GM18907 (cell line): ENCODE results near the gene NSUN4.

Source experiments
- ATAC-seq: cut with Tn5 transposase; IDR thresholded peaks from one replicate; pipeline ENCODE4 v1.9.1; 2021; ENCODE audit warnings: mild to moderate bottlenecking, moderate library complexity; ENCODE audit not compliant: unreplicated experiment

NSUN4 gene

DNA sequence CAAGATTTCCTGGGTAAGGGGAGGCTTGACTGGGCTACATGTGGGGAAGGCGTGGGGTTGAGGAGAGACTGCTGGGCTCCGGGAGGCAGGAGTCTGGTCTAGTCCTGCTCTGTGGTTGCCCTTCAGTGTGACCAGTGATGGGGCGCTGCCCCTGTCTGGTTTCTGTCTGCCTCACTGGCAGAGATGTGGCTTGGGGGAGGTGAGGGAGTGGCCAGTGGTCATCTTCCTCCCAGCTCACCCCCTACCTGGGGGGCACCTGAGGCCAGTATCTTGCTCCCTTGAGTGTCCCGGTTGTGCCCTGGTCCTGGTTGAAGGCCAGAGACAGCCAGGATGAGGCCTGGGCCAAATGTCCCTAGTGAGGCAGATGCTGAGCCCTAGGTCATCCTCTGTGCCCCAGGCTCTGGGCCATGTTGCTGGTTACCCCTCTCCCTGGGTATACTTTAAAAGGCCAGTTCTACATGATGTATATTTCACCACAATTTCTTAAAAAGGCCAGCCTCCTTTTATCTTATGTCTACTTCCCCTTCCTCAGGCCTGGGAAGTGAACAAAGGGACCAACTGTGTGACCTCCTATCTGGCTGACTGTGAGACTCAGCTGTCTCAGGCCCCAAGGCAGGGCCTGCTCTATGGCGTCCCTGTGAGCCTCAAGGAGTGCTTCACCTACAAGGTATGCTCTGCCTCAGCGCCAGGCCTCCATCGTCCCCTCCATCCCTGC is 64.0 kb downstream of the NSUN4 start:
- no peak for ATAC-seq

DNA sequence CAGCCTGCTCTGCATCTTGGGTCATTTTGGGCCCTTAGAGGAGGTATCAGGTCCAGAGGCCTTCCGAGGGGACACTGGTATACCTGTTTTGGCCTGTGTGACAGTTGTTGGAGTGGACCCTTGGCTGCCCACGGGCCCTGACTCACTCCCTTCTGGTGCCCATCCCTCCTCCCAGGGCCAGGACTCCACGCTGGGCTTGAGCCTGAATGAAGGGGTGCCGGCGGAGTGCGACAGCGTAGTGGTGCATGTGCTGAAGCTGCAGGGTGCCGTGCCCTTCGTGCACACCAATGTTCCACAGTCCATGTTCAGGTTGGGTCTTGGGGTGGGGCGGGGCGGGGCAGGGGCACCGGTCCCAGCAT is 64.6 kb downstream of the NSUN4 start:
- no peak for ATAC-seq

DNA sequence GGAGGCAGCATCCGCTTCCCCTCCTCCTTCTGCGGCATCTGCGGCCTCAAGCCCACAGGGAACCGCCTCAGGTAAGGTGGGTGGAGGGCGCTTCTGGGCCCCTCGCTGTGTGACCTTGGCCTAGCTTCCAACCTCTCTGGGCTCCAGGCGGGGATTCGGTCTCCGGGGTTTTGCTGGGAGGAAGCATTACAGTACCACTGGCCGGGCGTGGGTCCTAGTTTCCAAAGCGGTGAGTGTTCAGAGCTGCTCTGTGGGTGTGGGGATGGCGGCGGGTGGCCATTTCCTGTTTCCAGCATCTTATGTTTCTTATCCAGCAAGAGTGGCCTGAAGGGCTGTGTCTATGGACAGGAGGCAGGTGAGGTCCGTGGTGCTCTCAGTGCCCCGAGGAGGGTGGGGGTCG is 65.1 kb downstream of the NSUN4 start:
- ATAC-seq: no peak

DNA sequence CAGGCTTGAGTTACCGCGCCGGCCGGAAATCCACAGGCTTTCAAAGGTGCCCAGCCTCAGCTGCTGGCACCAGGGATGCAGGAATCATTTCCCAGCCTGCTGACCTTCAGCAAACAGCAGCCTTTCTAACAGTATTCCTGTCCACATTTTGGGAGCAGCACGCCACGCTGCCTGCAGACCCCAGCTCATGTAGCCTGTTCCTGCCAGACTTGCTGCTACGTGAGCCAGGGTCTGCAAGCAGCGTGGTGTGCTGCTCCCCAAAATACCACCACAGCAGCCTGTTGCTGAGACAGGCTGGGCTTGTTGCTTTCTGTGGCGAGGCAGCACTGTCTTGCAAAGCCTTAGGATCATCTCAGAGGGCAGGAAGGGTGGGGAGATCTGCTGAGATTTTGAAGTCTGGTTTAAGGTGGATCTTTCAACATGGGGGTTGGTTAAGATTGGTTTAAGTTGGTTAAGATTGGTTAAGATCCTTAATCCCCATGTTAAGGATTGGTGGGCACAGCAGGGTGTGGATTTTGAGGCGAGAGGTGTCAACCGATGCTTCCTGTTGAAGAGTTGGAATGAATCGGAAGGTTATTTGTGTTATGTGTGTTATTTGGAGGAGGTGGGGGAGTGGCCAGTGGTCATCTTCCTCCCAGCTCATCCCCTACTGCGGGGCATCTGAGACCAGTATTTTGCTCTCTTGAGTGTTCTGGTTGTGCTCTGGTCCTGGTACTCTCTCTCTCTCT is 66.4 kb downstream of the NSUN4 start:
- ATAC-seq: no peak

DNA sequence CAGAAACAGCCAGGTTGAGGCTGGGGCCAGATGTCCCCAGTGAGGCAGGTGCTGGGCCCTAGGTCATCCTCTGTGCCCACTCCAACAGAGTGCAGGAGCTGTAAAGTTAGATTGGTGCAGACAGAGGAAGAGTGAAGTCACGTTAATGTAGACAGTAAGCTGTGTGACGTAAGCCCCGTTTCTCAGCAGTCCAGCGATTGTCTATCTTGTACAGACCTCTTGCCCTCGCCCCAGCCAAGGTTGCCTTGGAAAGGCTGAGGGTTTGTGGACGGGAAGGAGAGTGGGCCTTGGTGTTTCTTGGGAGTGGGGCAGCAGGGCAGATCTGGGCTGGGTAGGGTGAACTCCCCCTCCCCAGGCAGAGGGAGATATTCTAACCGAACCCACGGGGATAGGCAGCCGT is 67.0 kb downstream of the NSUN4 start:
- ATAC-seq: no peak

DNA sequence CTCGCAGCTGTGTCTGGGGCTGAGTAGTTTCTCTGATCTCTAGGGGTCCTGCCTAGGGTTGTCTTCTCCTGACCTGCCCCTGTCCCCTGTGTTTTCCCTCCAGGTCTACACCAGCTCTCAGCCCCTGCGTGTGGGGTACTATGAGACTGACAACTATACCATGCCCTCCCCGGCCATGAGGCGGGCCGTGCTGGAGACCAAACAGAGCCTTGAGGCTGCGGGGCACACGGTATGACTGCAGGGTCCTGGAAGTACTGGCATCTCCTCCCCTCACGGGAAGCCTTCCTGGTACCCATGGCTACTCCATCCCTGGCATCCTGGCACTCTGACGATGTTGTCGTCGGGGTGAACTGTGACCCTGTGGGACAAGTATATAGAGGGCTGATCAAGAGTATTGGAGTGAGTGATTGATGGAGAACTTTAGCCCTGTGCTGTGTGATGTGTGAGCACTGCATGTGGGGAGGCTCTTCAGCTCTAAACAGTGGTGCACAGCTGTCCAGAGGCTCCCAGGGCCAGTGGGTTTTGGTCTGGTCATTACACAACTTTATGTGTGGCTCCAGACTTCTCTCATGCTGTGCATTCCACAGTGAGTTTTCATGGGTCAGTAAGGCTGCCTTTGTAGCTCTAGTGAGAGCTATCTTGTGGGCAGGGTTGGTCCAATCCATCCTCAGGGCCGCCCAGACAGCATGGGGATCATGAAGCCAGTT is 67.9 kb downstream of the NSUN4 start:
- no peak for ATAC-seq

DNA sequence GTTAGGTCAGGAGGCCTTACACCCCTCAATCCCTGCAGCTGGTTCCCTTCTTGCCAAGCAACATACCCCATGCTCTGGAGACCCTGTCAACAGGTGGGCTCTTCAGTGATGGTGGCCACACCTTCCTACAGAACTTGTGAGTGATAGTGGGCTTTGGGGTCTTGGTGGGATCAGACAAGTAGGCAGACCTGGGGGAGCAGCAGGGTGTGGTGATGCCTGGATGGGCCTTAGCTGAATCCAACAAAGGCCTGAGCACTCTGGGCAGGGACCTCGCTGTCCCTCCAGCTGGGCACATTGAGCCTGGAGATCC is 68.4 kb downstream of the NSUN4 start:
- ATAC-seq: no peak

DNA sequence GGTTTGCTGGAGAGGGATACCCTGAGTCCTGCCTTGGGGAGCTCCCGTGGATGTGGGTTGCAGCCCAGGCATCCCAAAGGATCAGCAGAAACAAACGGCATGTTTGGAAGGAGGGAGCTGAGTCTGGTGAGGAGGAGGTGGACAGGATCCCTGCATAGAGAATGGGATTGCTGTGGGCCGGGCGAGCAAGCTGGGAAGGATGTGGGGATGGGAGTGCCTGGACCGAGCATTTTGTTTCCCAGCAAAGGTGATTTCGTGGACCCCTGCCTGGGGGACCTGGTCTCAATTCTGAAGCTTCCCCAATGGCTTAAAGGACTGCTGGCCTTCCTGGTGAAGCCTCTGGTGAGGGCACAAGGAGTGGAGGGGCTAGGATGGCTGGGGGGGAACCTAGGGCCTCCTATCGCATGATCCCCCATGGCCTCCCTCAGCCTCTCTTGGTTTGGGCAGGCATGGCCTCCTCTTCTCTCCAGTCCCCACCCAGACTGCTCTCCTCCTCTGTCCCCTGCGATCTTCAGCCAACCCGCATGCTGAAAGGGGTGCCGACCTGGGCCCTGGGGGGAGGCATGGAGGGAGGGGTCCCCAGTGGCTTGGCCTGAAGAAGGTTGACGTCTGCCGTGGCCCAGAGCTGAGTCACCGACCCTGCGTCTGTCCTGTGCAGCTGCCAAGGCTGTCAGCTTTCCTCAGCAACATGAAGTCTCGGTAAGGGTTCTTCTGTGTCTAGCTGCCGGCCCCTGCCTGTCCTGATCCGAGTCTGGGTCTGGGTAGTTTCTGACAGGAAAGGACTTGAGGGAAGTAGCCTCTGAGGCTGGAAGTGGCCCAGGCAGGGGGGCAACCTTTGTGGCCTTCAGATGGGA is 69.8 kb downstream of the NSUN4 start:
- no peak for ATAC-seq

DNA sequence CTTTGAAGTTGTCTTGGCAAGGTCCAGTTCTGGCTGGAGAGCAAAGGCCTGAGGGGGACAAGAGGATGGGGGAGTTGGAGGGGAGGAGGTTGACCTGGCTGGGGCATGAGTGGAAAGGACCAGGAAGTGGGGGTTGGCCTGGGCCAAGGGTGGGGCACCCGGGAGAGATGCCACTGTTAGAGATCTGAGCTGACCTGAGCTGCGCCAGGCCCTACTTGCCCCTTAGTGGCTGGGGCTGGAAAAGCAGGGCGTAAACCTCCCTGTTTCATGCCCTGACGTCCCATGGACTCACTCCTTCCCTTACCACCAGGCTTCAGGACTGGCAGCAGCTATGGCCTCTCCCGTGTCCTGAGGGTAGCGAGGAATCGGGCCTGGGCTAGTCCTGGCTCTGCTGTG is 70.4 kb downstream of the NSUN4 start:
- ATAC-seq: no peak
